Rectal smooth muscle tissue (tissue), 1 donor: ENCODE data around the gene SCUBE1.

ENCODE experiments used
- H3K27ac ChIP-seq: one replicate; pipeline ENCODE4 v1.7.0; 2013; ENCODE audit warnings: low read depth, low read length, inconsistent platforms
- H3K27me3 ChIP-seq: one replicate; pipeline ENCODE4 v1.7.0; 2013; ENCODE audit warnings: low read length; ENCODE audit not compliant: control insufficient read depth, insufficient read depth
- H3K36me3 ChIP-seq: one replicate; pipeline ENCODE4 v1.7.0; 2013; ENCODE audit warnings: low read length; ENCODE audit not compliant: control insufficient read depth, insufficient read depth
- H3K4me1 ChIP-seq: one replicate; pipeline ENCODE4 v1.7.0; 2013; ENCODE audit warnings: low read length; ENCODE audit not compliant: control insufficient read depth, insufficient read depth
- H3K4me3 ChIP-seq: one replicate; pipeline ENCODE4 v1.7.0; 2013; ENCODE audit warnings: low read length
- H3K9ac ChIP-seq: one replicate; pipeline ENCODE4 v1.7.0; 2013; ENCODE audit warnings: low read length

Gene SCUBE1

GRCh38 chr22:43239956-43240355 is 103.2 kb downstream of the SCUBE1 start:
- Histone ChIP-seq H3K36me3 (no peaks in the 10 kb centered on the region), H3K4me1 (no peaks in the 10 kb centered on the region), H3K27me3 (no peaks in the 10 kb centered on the region), H3K27ac (no peak overlapping the region), H3K4me3 (no peak overlapping the region), H3K9ac (no peak overlapping the region)

GRCh38 chr22:43239193-43239780 is 103.9 kb downstream of the SCUBE1 start:
- Histone ChIP-seq H3K4me1 (no peaks in the 10 kb centered on the region), H3K4me3 (no peak overlapping the region), H3K9ac (no peak overlapping the region), H3K36me3 (no peaks in the 10 kb centered on the region), H3K27me3 (no peaks in the 10 kb centered on the region), H3K27ac (no peak overlapping the region)

GRCh38 chr22:43238526-43239006 is 104.6 kb downstream of the SCUBE1 start:
- Histone ChIP-seq H3K4me3 (no peak overlapping the region), H3K4me1 (no peaks in the 10 kb centered on the region), H3K27ac (no peak overlapping the region), H3K9ac (no peak overlapping the region), H3K36me3 (no peaks in the 10 kb centered on the region), H3K27me3 (no peaks in the 10 kb centered on the region)

- Histone ChIP-seq H3K4me3 (no peak overlapping the region), H3K4me1 (no peaks in the 10 kb centered on the region), H3K27ac (no peak overlapping the region), H3K36me3 (no peaks in the 10 kb centered on the region), H3K27me3 (peaks cover 3% of the 10 kb centered on the region), H3K9ac (no peak overlapping the region)
Observed at GRCh38 chr22:43237280-43237679, 105.9 kb downstream of the SCUBE1 start.

- Histone ChIP-seq H3K27me3 (peaks cover 3% of the 10 kb centered on the region), H3K4me3 (no peak overlapping the region), H3K9ac (no peak overlapping the region), H3K27ac (no peak overlapping the region), H3K4me1 (no peaks in the 10 kb centered on the region), H3K36me3 (no peaks in the 10 kb centered on the region)
Observed at GRCh38 chr22:43236411-43237166, 106.6 kb downstream of the SCUBE1 start.

GRCh38 chr22:43235445-43236409 is 107.4 kb downstream of the SCUBE1 start:
- Histone ChIP-seq H3K27me3 (peaks cover 3% of the 10 kb centered on the region), H3K4me1 (no peaks in the 10 kb centered on the region), H3K9ac (no peak overlapping the region), H3K4me3 (no peak overlapping the region), H3K27ac (no peak overlapping the region), H3K36me3 (no peaks in the 10 kb centered on the region)

- no peaks in the 10 kb centered on the region for H3K36me3 ChIP-seq
- H3K9ac ChIP-seq = no peak overlapping the region
- H3K27ac ChIP-seq = no peak overlapping the region
- H3K27me3 ChIP-seq = peaks cover 3% of the 10 kb centered on the region
- H3K4me1 ChIP-seq = no peaks in the 10 kb centered on the region
- no peak overlapping the region for H3K4me3 ChIP-seq
Observed at GRCh38 chr22:43234264-43234988, 108.7 kb downstream of the SCUBE1 start.

- no peaks in the 10 kb centered on the region for H3K4me1 ChIP-seq
- peaks cover 3% of the 10 kb centered on the region for H3K27me3 ChIP-seq
- no peak overlapping the region for H3K27ac ChIP-seq
- H3K36me3 ChIP-seq = no peaks in the 10 kb centered on the region
- no peak overlapping the region for H3K4me3 ChIP-seq
- H3K9ac ChIP-seq = no peak overlapping the region
Observed at GRCh38 chr22:43233529-43233928, 109.6 kb downstream of the SCUBE1 start.

GRCh38 chr22:43232445-43232844 is 110.7 kb downstream of the SCUBE1 start:
- H3K27ac ChIP-seq = no peak overlapping the region
- no peaks in the 10 kb centered on the region for H3K4me1 ChIP-seq
- H3K36me3 ChIP-seq = no peaks in the 10 kb centered on the region
- peaks cover 3% of the 10 kb centered on the region for H3K27me3 ChIP-seq
- no peak overlapping the region for H3K4me3 ChIP-seq
- no peak overlapping the region for H3K9ac ChIP-seq

- H3K27ac ChIP-seq = no peak overlapping the region
- H3K27me3 ChIP-seq = peaks cover 3% of the 10 kb centered on the region
- H3K36me3 ChIP-seq = no peaks in the 10 kb centered on the region
- H3K4me3 ChIP-seq = no peak overlapping the region
- no peak overlapping the region for H3K9ac ChIP-seq
- no peaks in the 10 kb centered on the region for H3K4me1 ChIP-seq
Observed at GRCh38 chr22:43231724-43232034, 111.5 kb downstream of the SCUBE1 start.

GRCh38 chr22:43230971-43231723 is 112.0 kb downstream of the SCUBE1 start:
- H3K4me3 ChIP-seq = no peak overlapping the region
- H3K4me1 ChIP-seq = no peaks in the 10 kb centered on the region
- no peak overlapping the region for H3K27ac ChIP-seq
- H3K36me3 ChIP-seq = no peaks in the 10 kb centered on the region
- no peak overlapping the region for H3K9ac ChIP-seq
- peaks cover 3% of the 10 kb centered on the region for H3K27me3 ChIP-seq
